Activated effector memory CD4-positive, alpha-beta T cell treated with Interleukin-2 at 50 U/mL for 16 hours (primary cell): ENCODE measurements around the gene MTARC2.
"Not testable (repeated sequence)": the region's sequence is repeated elsewhere in the genome, so short reads cannot be mapped to it uniquely, and the experiment has no call there.

Source experiments
- DNase-seq: peaks from one replicate; pipeline ENCODE4 v3.0.0-alpha.2; 2020

The MTARC2 gene

DNA sequence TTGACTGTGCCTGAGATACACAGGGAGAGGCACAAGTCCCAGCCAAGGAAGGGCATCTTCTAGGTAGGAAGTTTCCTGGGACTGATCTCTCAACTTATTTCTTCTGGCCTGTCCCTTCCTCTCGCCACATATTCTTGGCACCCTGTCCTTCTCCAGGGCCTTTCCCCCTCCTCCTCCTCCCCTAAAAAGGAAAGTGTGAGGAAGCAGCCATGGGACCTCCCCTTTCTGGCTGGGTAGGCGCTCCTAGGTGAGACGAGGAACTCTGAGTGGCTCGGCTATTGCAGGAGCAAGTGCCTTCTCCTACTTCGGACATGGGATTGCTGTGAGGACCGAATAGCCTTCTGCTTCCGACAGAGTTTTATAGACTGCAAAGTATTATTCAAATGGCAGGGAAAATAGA lies 15.5 kb upstream of the MTARC2 start:
- no peak for DNase-seq

DNA sequence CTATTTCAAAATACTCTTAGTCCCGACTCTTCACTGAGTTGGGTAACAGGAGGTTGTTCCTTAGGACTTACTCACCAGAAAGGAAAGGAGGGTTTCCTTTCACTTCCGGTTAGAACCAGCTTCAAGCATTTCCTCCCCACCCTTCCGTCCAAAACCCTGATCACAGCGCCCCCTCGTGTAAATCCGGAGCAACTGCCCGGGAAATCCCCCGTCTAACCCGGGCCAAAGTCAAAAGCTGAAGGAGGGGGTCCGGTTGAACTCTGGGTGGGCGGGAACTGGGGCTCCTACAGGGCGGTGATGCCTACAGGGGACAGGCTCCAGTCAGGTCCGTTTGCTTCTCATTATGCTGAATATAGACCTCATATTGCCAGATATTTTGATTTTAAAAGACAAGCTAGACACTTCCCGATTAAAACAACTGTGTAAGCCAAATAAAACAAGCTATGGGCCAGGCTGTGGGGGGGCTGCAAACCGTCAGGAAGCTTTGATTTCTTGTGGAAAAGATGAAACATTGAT lies 15.0 kb upstream of the MTARC2 start:
- DNase-seq = peak; percentile 60

- DNase-seq = no peak
Measured at GRCh38 chr1:220734571-220735326, 13.4 kb upstream of the MTARC2 start.

GRCh38 chr1:220736283-220736682 lies 11.8 kb upstream of the MTARC2 start:
- not testable (repeated sequence) for DNase-seq

DNA sequence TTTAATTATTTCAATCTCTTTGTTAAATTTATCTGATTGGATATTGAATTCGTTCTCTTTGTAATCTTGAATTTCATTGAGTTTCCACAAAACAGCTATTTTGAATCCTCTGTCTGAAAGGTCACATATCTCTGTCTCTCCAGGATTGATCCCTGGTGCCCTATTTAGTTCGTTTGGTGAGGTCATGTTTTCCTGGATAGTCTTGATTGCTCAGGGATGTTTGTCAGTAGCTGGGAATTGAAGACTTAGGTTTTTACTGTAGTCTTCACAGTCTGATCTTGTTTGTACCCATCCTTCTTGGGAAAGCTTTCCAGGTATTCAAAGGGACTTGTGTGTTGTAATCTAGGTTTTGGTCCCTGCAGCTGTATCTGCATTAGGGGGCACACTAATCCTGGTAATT lies 6.8 kb upstream of the MTARC2 start:
- no peak for DNase-seq

DNA sequence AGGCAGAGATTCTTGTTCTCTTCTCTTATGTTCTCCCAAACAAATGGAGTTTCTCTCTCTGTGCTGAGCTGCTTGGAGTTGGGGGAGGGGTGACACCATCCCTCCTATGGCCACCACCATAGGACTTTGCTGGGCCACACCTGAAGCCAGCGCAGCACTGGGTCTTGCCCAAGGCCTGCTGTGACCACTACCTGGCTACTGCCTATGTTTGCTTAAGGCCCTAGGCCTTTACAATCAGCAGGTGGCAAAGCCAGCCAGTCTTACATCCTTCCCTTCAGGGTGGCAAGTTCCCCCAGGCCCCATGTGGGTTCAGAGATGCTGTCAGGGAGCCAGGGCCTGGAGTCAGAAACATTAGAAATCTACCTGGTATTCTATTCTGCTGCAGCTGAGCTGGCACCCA lies 6.3 kb upstream of the MTARC2 start:
- DNase-seq = no peak

DNA sequence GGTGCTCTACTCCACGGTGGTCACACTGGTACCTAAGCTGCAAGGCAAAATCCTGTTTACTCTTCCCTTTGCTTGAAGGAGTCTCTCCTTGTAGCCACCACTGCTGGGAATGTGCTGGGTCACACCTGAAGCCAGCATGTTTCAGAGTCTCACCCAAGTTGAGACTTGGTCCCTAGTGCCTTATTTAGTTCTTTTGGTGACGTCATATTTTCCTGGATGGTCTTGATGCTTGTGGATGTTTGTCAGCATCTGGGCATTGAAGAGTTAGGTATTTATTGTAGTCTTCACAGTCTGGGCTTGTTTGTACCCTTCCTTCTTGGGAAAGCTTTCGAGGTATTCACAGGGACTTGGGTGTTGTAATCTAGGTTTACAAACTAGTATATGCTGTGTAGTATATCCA lies 5.6 kb upstream of the MTARC2 start:
- no peak for DNase-seq

GRCh38 chr1:220746851-220747250 lies 1.3 kb upstream of the MTARC2 start:
- no peak for DNase-seq

- no peak for DNase-seq
Measured at GRCh38 chr1:220747437-220748088, 559 bp upstream of the MTARC2 start.

DNA sequence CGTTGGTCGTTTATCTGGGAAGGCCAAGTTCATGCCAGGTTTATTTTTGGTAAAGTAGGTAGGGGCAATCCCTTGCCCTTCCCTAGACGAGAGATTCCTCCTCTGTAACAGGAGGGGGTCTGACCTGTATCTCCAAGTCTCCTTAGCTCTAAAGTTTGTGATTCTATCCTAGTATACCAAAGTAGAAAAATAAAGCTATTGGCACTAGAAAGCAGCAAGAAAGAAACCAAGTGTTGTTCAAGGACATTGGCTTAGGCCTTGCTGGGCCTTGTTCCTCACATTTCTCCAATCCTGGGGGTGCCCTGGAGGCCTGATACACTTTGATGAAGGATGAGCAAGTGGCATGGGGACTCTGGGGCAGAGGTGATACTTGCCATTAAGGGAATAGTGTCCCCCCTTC lies 814 bp downstream of the MTARC2 start:
- DNase-seq = no peak

DNA sequence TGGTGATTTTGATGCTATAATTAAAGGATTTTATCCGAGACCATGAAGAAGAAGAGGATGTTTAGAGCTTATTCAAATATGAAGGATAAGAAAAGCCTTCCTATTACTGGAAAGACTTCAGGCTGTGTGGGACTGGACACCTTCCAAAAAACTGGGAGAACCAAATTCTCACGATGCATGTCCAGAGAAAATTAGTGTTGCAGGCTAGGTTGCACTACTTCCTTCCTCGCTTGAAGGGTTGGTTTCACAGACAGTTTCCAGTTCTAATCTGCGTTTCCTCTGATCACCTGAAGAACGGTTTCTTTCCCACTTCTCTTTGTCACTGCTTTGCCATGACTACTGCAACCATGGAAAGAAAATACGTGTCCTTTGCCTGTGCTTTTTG lies 2.0 kb downstream of the MTARC2 start:
- DNase-seq = no peak

GRCh38 chr1:220751111-220751510 lies 3.0 kb downstream of the MTARC2 start:
- DNase-seq = no peak

- no peak for DNase-seq
Measured at GRCh38 chr1:220754212-220754917, 6.2 kb downstream of the MTARC2 start.

DNA sequence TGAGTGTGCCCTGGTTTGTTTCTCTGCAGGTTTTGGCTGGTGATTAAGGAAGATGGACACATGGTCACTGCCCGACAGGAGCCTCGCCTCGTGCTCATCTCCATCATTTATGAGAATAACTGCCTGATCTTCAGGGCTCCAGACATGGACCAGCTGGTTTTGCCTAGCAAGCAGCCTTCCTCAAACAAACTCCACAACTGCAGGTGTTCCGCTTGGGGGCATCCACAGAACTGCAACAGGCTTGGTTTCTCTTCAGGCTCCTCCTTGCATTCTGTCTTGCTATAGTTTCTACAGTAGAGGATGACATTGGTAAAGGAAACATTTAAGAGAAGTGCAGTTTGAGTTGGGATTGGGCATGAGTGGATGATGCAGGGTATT lies 6.8 kb downstream of the MTARC2 start:
- no peak for DNase-seq

DNA sequence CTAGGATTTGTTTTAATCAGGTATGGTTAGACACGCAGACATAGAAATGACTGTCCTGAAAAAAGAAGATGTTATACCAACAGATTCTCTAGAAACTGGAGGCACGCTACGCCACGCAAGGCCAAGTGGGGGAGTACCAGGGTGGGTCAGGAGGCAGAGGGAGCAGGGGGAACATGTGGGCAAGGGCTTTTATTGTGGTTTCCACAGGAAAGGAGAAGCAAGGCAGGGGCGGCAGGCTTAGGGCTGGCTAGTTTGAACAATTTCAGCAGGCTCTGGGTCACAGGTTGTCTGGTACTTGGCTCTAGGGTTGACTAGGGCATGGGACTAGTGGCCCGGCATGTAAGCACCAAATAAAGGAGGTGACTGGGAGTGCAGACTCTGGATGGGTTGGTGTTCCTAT lies 7.2 kb downstream of the MTARC2 start:
- DNase-seq = no peak

GRCh38 chr1:220757441-220757840 lies 9.3 kb downstream of the MTARC2 start:
- no peak for DNase-seq

GRCh38 chr1:220759147-220759546 lies 11.0 kb downstream of the MTARC2 start:
- DNase-seq = no peak

GRCh38 chr1:220761688-220762427 lies 13.7 kb downstream of the MTARC2 start:
- DNase-seq = no peak

- DNase-seq = no peak
Measured at GRCh38 chr1:220764757-220765156, 16.6 kb downstream of the MTARC2 start.

DNA sequence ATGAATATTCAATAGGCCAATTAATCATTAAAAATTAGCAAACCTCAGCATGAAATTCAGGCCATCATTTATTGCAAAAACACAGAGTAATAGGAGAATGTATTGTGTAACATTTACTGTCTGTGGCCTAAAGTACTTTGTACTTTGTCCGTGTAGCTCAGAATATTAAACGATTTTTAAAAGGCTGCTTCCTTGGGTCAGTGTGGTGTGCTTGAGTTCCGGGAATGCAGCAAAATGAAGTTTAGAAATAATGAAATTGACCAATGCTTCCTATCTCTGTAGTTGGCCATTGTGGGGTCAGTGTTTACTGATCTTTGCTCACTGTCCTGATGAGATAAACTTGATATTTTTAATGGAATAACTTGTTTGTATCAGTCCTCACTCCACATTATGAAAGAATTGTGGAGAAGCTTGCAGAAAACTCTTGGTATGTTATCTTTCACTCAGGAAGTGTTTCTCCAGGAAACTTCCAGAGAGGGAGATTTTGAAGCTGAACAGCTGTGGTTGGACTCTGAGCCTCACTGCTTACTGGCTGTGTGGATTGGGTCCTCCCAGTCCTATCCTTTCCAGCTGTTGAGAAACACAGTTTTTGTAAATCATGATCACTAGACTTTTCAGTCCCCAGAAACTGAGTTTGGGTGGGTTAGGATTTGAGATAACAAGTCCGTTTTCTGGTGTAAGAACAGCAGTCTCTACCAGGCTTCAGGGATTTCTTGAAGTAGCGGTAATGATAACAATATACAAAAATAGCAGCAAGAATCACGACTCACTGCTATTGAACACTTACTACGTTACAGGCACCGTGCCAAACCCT lies 19.4 kb downstream of the MTARC2 start:
- DNase-seq = no peak

DNA sequence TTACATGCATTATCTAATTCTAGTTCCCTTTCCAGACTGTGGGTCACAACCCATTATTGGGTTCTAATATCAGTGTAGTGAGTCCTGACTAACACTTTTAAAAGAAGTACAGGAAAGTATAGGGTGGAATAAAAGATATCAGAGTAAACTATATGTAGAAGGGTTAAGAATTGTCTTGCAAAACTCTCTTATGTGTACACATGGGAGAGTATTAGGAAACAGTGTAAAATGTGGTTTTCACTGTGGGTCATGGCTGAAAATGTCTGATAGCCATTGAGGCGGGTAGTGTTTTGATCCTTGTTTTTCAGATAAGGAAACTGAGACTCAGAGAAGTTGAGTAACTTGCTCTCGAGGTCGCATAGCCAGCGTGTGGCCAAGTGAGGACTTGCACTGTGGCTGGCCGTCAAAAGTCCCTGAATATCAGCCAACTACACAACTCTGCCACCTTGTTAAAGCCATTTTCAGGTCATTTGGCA lies 20.0 kb downstream of the MTARC2 start:
- no peak for DNase-seq

GRCh38 chr1:220769205-220769604 lies 21.1 kb downstream of the MTARC2 start:
- no peak for DNase-seq
